ENCODE measurements around the gene STMP1.

DNA sequence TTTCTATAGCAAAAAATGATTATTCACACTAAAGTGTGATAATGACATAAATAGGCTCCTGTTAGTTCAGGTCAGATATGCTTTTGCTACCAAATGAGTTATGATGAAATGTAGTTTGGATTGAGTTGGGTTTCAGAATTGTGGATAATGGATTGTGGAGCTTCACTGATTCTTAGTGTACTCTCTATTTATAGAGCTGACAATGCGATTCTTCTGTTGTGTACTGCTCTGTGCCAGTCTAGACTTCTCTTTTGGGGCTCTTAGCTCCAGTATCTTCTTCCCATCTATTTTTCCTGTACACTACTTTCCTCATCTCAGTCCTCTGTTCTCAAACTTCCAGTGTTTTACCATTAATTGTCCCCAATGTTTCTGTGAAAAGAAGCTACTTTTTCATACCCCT lies 7.5 kb downstream of the STMP1 start:
- TF ChIP-seq, protein P1, sequence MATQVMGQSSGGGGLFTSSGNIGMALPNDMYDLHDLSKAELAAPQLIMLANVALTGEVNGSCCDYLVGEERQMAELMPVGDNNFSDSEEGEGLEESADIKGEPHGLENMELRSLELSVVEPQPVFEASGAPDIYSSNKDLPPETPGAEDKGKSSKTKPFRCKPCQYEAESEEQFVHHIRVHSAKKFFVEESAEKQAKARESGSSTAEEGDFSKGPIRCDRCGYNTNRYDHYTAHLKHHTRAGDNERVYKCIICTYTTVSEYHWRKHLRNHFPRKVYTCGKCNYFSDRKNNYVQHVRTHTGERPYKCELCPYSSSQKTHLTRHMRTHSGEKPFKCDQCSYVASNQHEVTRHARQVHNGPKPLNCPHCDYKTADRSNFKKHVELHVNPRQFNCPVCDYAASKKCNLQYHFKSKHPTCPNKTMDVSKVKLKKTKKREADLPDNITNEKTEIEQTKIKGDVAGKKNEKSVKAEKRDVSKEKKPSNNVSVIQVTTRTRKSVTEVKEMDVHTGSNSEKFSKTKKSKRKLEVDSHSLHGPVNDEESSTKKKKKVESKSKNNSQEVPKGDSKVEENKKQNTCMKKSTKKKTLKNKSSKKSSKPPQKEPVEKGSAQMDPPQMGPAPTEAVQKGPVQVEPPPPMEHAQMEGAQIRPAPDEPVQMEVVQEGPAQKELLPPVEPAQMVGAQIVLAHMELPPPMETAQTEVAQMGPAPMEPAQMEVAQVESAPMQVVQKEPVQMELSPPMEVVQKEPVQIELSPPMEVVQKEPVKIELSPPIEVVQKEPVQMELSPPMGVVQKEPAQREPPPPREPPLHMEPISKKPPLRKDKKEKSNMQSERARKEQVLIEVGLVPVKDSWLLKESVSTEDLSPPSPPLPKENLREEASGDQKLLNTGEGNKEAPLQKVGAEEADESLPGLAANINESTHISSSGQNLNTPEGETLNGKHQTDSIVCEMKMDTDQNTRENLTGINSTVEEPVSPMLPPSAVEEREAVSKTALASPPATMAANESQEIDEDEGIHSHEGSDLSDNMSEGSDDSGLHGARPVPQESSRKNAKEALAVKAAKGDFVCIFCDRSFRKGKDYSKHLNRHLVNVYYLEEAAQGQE (IDR thresholded peaks at IDR 0.05; ENCODE audit: borderline replicate concordance in 1 of 2, low read depth in 1 of 2, low read length in 2 of 2), result no peak
- TF ChIP-seq NR2C2 (CRISPR knock-in tag; IDR thresholded peaks at IDR 0.05; ENCODE audit: borderline replicate concordance), result no peak

Measured in HepG2 (cell line).